Right forelimb (tissue), 1 donor: ENCODE results near the gene ZSWIM4.

Experiments used
- DNase-seq: peaks from one replicate; pipeline ENCODE4 v3.0.0-alpha.2; 2018

Gene ZSWIM4

GRCh38 chr19:13813147-13813546, 17.9 kb downstream of the ZSWIM4 start:
- no peak for DNase-seq

GRCh38 chr19:13814550-13814949, 19.3 kb downstream of the ZSWIM4 start:
- DNase-seq: no peak

- no peak for DNase-seq
Observed at GRCh38 chr19:13817018-13817614, 21.9 kb downstream of the ZSWIM4 start.

- DNase-seq: no peak
Observed at GRCh38 chr19:13817615-13818371, 22.6 kb downstream of the ZSWIM4 start.

- no peak for DNase-seq
Observed at GRCh38 chr19:13819238-13819637, 24.0 kb downstream of the ZSWIM4 start.

- no peak for DNase-seq
Observed at GRCh38 chr19:13821292-13821691, 26.0 kb downstream of the ZSWIM4 start.

- no peak for DNase-seq
Observed at GRCh38 chr19:13823256-13823655, 28.0 kb downstream of the ZSWIM4 start.

GRCh38 chr19:13823901-13824300, 28.7 kb downstream of the ZSWIM4 start:
- DNase-seq: no peak

- DNase-seq: no peak
Observed at GRCh38 chr19:13824703-13825102, 29.5 kb downstream of the ZSWIM4 start.

GRCh38 chr19:13825489-13826441, 30.5 kb downstream of the ZSWIM4 start:
- no peak for DNase-seq

GRCh38 chr19:13826652-13827235, 31.5 kb downstream of the ZSWIM4 start:
- DNase-seq: no peak

- DNase-seq: no peak
Observed at GRCh38 chr19:13827656-13828055, 32.4 kb downstream of the ZSWIM4 start.

- DNase-seq: no peak
Observed at GRCh38 chr19:13830114-13830740, 35.0 kb downstream of the ZSWIM4 start.

GRCh38 chr19:13830741-13831536, 35.7 kb downstream of the ZSWIM4 start:
- no peak for DNase-seq

GRCh38 chr19:13831537-13832467, 36.6 kb downstream of the ZSWIM4 start:
- no peak for DNase-seq

GRCh38 chr19:13833330-13834243, 38.3 kb downstream of the ZSWIM4 start:
- peak; percentile 92 for DNase-seq

- DNase-seq: no peak
Observed at GRCh38 chr19:13834244-13835069, 39.2 kb downstream of the ZSWIM4 start.
